WTC11 (cell line): ENCODE data around the gene HS1BP3.

Experiments
- CTCF ChIP-seq: fragments of 200-600 bp; IDR thresholded peaks from 2 replicates; pipeline ENCODE4 v1.8.0; 2022; ENCODE audit warnings: antibody characterized with exemption
- TF ChIP-seq, protein P1 (sequence below): sonication (generic); formaldehyde crosslinking; IDR thresholded peaks from 2 replicates; pipeline ENCODE4 v1.8.0; 2023; ENCODE audit warnings: missing genetic modification reagents, mild to moderate bottlenecking, borderline replicate concordance

- TF ChIP-seq CTCF = no peak
- TF ChIP-seq, protein P1, sequence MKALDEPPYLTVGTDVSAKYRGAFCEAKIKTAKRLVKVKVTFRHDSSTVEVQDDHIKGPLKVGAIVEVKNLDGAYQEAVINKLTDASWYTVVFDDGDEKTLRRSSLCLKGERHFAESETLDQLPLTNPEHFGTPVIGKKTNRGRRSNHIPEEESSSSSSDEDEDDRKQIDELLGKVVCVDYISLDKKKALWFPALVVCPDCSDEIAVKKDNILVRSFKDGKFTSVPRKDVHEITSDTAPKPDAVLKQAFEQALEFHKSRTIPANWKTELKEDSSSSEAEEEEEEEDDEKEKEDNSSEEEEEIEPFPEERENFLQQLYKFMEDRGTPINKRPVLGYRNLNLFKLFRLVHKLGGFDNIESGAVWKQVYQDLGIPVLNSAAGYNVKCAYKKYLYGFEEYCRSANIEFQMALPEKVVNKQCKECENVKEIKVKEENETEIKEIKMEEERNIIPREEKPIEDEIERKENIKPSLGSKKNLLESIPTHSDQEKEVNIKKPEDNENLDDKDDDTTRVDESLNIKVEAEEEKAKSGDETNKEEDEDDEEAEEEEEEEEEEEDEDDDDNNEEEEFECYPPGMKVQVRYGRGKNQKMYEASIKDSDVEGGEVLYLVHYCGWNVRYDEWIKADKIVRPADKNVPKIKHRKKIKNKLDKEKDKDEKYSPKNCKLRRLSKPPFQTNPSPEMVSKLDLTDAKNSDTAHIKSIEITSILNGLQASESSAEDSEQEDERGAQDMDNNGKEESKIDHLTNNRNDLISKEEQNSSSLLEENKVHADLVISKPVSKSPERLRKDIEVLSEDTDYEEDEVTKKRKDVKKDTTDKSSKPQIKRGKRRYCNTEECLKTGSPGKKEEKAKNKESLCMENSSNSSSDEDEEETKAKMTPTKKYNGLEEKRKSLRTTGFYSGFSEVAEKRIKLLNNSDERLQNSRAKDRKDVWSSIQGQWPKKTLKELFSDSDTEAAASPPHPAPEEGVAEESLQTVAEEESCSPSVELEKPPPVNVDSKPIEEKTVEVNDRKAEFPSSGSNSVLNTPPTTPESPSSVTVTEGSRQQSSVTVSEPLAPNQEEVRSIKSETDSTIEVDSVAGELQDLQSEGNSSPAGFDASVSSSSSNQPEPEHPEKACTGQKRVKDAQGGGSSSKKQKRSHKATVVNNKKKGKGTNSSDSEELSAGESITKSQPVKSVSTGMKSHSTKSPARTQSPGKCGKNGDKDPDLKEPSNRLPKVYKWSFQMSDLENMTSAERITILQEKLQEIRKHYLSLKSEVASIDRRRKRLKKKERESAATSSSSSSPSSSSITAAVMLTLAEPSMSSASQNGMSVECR (CRISPR knock-in tag) = no peak
Measured at GRCh38 chr2:20629581-20630171, 21.2 kb downstream of the HS1BP3 start.
